GM18498 (cell line): Measurements from ENCODE around the gene RIPOR2.

Experiments
- ATAC-seq: cut with Tn5 transposase; IDR thresholded peaks from one replicate; pipeline ENCODE4 v1.9.1; 2021; ENCODE audit warnings: mild to moderate bottlenecking, moderate library complexity; ENCODE audit not compliant: unreplicated experiment

RIPOR2 gene

GRCh38 chr6:24856246-24856599, 79.5 kb downstream of the RIPOR2 start:
- no peak for ATAC-seq

- peak; percentile 55 for ATAC-seq
These were observed 80.1 kb downstream of the RIPOR2 start for GRCh38 chr6:24855395-24856245.

- ATAC-seq: no peak
These were observed 81.6 kb downstream of the RIPOR2 start for GRCh38 chr6:24854077-24854666.

- ATAC-seq: no peak
These were observed 84.7 kb downstream of the RIPOR2 start for GRCh38 chr6:24851086-24851485.

- no peak for ATAC-seq
These were observed 86.0 kb downstream of the RIPOR2 start for GRCh38 chr6:24849713-24850112.

GRCh38 chr6:24848461-24848860, 87.3 kb downstream of the RIPOR2 start:
- ATAC-seq: no peak

- no peak for ATAC-seq
These were observed 88.4 kb downstream of the RIPOR2 start for GRCh38 chr6:24847402-24847801.

- no peak for ATAC-seq
These were observed 90.2 kb downstream of the RIPOR2 start for GRCh38 chr6:24845578-24845977.

GRCh38 chr6:24844903-24845302, 90.9 kb downstream of the RIPOR2 start:
- ATAC-seq: no peak

GRCh38 chr6:24844061-24844460, 91.7 kb downstream of the RIPOR2 start:
- ATAC-seq: no peak

GRCh38 chr6:24840187-24840586, 95.6 kb downstream of the RIPOR2 start:
- ATAC-seq: no peak

- ATAC-seq: no peak
These were observed 96.8 kb downstream of the RIPOR2 start for GRCh38 chr6:24838994-24839393.

GRCh38 chr6:24838081-24838480, 97.7 kb downstream of the RIPOR2 start:
- ATAC-seq: no peak

- no peak for ATAC-seq
These were observed 99.7 kb downstream of the RIPOR2 start for GRCh38 chr6:24836109-24836508.

GRCh38 chr6:24833711-24834386, 101.9 kb downstream of the RIPOR2 start:
- no peak for ATAC-seq

GRCh38 chr6:24832794-24833193, 103.0 kb downstream of the RIPOR2 start:
- no peak for ATAC-seq

- no peak for ATAC-seq
These were observed 103.7 kb downstream of the RIPOR2 start for GRCh38 chr6:24831771-24832716.

GRCh38 chr6:24829657-24830056, 106.1 kb downstream of the RIPOR2 start:
- ATAC-seq: no peak

- ATAC-seq: no peak
These were observed 107.8 kb downstream of the RIPOR2 start for GRCh38 chr6:24827970-24828369.

GRCh38 chr6:24827162-24827561, 108.6 kb downstream of the RIPOR2 start:
- ATAC-seq: no peak

GRCh38 chr6:24825130-24825630, 110.6 kb downstream of the RIPOR2 start:
- no peak for ATAC-seq
